ENCODE data around the gene DUSP8.

DNA sequence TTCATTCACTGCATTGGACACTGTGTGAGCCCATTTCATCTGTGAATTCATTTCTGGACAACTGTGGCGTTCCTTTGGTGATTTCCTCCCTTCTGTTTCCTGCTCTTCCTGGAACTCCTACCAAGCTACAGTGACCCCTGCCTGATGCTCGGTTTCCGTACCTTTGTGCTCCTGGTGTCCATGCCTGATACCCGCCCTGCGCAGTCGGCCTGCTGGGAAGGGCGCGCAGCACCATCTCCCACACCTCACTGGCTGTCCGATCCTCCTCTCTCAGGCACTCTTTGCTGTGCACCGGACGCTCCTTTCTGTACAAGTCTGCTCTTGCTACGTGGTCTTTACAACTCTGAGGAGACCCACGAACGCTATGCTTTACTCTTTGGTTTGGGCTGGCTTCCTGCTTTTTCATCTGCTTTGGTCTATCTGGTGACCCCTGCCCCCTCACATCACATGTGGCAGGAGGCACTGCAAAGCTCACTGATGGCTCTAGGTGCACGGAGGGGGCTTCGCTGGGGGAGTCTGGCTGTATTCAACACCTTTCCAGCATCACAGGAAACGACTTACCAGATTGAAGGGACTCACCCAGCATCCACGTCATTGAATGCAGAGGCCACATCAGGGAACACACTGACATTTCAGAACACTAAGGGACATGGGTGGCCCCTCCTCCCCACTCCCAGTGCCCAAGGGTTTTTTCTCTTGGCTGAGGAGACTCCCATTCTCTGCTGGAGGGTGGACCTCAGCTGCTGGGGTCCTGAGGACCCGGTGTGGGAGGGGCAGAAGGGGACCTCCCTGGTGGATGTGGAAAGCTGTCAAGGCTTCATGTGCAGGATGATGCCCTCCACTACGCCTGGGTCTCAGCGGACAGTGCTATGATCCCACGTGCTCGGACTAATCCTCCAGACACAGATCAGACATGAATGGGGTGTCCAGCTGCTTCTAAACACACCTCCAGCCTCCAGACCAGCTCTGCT lies 58.5 kb downstream of the DUSP8 start:
- TF ChIP-seq RCOR1 (IDR thresholded peaks at IDR 0.05; ENCODE audit: low read depth, low read length) (no peak), JUNB (IDR thresholded peaks at IDR 0.05) (no peak), HOXB5 (CRISPR knock-in tag; IDR thresholded peaks at IDR 0.05) (no peak), BHLHE40 (IDR thresholded peaks at IDR 0.05; ENCODE audit: low read depth, low read length) (no peak), GATA3 (IDR thresholded peaks at IDR 0.05; ENCODE audit: borderline replicate concordance) (no peak), EHMT2 (IDR thresholded peaks at IDR 0.05; ENCODE audit: low read depth) (no peak)
- TF ChIP-seq, protein P1, sequence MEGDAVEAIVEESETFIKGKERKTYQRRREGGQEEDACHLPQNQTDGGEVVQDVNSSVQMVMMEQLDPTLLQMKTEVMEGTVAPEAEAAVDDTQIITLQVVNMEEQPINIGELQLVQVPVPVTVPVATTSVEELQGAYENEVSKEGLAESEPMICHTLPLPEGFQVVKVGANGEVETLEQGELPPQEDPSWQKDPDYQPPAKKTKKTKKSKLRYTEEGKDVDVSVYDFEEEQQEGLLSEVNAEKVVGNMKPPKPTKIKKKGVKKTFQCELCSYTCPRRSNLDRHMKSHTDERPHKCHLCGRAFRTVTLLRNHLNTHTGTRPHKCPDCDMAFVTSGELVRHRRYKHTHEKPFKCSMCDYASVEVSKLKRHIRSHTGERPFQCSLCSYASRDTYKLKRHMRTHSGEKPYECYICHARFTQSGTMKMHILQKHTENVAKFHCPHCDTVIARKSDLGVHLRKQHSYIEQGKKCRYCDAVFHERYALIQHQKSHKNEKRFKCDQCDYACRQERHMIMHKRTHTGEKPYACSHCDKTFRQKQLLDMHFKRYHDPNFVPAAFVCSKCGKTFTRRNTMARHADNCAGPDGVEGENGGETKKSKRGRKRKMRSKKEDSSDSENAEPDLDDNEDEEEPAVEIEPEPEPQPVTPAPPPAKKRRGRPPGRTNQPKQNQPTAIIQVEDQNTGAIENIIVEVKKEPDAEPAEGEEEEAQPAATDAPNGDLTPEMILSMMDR (IDR thresholded peaks at IDR 0.05) = no peak
- TF ChIP-seq, protein P2, sequence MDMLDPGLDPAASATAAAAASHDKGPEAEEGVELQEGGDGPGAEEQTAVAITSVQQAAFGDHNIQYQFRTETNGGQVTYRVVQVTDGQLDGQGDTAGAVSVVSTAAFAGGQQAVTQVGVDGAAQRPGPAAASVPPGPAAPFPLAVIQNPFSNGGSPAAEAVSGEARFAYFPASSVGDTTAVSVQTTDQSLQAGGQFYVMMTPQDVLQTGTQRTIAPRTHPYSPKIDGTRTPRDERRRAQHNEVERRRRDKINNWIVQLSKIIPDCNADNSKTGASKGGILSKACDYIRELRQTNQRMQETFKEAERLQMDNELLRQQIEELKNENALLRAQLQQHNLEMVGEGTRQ (IDR thresholded peaks at IDR 0.05) = no peak

Measured in A549 (cell line).